T-cell (primary cell): ENCODE results near the gene CCDC148. TPM values are rescaled to one million over a fixed set of nuclear protein-coding genes. Genes with fewer than 3 reads are reported as not detected.

Experiments used
- ATAC-seq, 4 experiments: fragments of 200-7000 bp in 3 of 4; fragments of 150-1000 bp in 1 of 4; cut with Tn5 transposase; replicated peaks in 1 of 4; 1 replicate in 3 of 4; 2 replicates in 1 of 4; pipeline ENCODE4 v1.10.0; 2021; ENCODE audit warnings: moderate library complexity in 3 of 4, mild to moderate bottlenecking in 2 of 4, moderate number of reproducible peaks in 1 of 4
- CTCF ChIA-PET, 2 donors: fragments of 300-600 bp; sonication (Branson Sonifier 250); formaldehyde crosslinking; loops; one replicate each; lab custom pipeline; 2022; ENCODE audit warnings: antibody characterized with exemption in 2 of 2; lab: Charles Lee
- POLR2A ChIA-PET, 2 donors: fragments of 300-600 bp; sonication (Branson Sonifier 250); formaldehyde crosslinking; loops; one replicate each; lab custom pipeline; 2022; ENCODE audit warnings: antibody characterized with exemption in 2 of 2; lab: Charles Lee
- DNase-seq, 35 experiments: peaks; one replicate each; pipeline versions ENCODE4 v3.0.0 to v3.0.0-alpha.2; 2013 to 2023
- H3K27ac ChIP-seq: one replicate; pipeline ENCODE4 v1.5.1; 2013; ENCODE audit warnings: low read length
- H3K27me3 ChIP-seq, 2 experiments: replicated peaks in 1 of 2; 1 replicate in 1 of 2; 2 replicates in 1 of 2; pipeline versions ENCODE4 v1.6.1 to v1.7.0; 2013; ENCODE audit warnings: low read length in 1 of 2, mixed read lengths in 1 of 2; ENCODE audit not compliant: control insufficient read depth in 2 of 2, insufficient read depth in 2 of 2; ENCODE audit errors: extremely low read depth in 1 of 2
- H3K36me3 ChIP-seq, 2 donors: 1 replicate in 1 of 2; 2 replicates in 1 of 2; pipeline versions ENCODE4 v1.6.1 to v1.7.0; 2013; ENCODE audit warnings: low read length in 1 of 2; ENCODE audit not compliant: control insufficient read depth in 2 of 2, insufficient read depth in 1 of 2; ENCODE audit errors: extremely low read depth in 1 of 2
- H3K4me1 ChIP-seq, 2 experiments: 1 replicate in 1 of 2; 2 replicates in 1 of 2; pipeline versions ENCODE4 v1.6.1 to v1.7.0; 2013; ENCODE audit warnings: low read length in 2 of 2, mixed read lengths in 1 of 2; ENCODE audit not compliant: insufficient read depth in 2 of 2, control insufficient read depth in 1 of 2; ENCODE audit errors: extremely low read depth in 1 of 2
- H3K4me3 ChIP-seq, 2 donors: 1 replicate in 1 of 2; 2 replicates in 1 of 2; pipeline versions ENCODE4 v1.5.1 to v1.7.0; 2013; ENCODE audit warnings: mild to moderate bottlenecking in 2 of 2, low read length in 1 of 2, moderate library complexity in 1 of 2; ENCODE audit not compliant: control insufficient read depth in 1 of 2; ENCODE audit errors: extremely low read depth in 1 of 2
- H3K9me3 ChIP-seq: 2 replicates; pipeline ENCODE4 v1.7.0; 2013
- H3K27ac Mint-ChIP-seq, 2 donors: one replicate each; pipeline ENCODE4 v1.8.0; 2020 to 2021; ENCODE audit warnings: mild to moderate bottlenecking in 2 of 2, mixed read lengths in 2 of 2
- H3K27me3 Mint-ChIP-seq, 2 donors: one replicate each; pipeline ENCODE4 v1.8.0; 2021 to 2022; ENCODE audit warnings: mixed read lengths in 2 of 2
- H3K36me3 Mint-ChIP-seq: one replicate; pipeline ENCODE4 v1.8.0; 2021; ENCODE audit warnings: mixed read lengths
- H3K4me1 Mint-ChIP-seq, 3 donors: one replicate each; pipeline ENCODE4 v1.8.0; 2020 to 2022; ENCODE audit warnings: mixed read lengths in 3 of 3, mild to moderate bottlenecking in 1 of 3
- H3K4me3 Mint-ChIP-seq, 3 donors: one replicate each; pipeline ENCODE4 v1.8.0; 2020 to 2022; ENCODE audit warnings: mild to moderate bottlenecking in 3 of 3, mixed read lengths in 3 of 3, moderate library complexity in 3 of 3
- H3K9me3 Mint-ChIP-seq, 3 donors: one replicate each; pipeline ENCODE4 v1.8.0; 2020 to 2022; ENCODE audit warnings: mixed read lengths in 3 of 3
- WGBS: methylation state at CpG from one replicate; pipeline ENCODE4 v1.1.5; 2013; ENCODE audit warnings: missing lambda C conversion rate; ENCODE audit not compliant: insufficient coverage; 5-methylcytosine and 5-hydroxymethylcytosine counted together
- total RNA-seq, 35 experiments: library from RNA in 6 of 35; stranded (reverse) in 6 of 35; fragments of 120-200 nt in 1 of 35; gene quantifications; one replicate each; pipeline versions ENCODE4 v1.2.1 to v1.2.4 and lab custom pipeline; 2013 to 2026

CCDC148 gene
- total RNA-seq, 5 donors from 2014 or later (not counting 1 experiment from before 2014, with no cell fraction given): not detected

GRCh38 chr2:158221063-158222020, 235.2 kb downstream of the CCDC148 start:
- Histone ChIP-seq H3K4me1 (no peaks in the 10 kb centered on the region), H3K27ac (no peak overlapping the region), H3K36me3 (no peaks in the 10 kb centered on the region), H3K27me3 (peaks cover 0 to 6% of the 10 kb centered on the region in 2 experiments), H3K4me3 (no peak overlapping the region), H3K9me3 (no peaks in the 10 kb centered on the region)
- no peak overlapping the region for H3K4me3 Mint-ChIP-seq
- 0% methylated on average over 1 of the region's 4 CpGs for WGBS
- no peaks in the 10 kb centered on the region for H3K4me1 Mint-ChIP-seq
- ATAC-seq: no peak
- no peak overlapping the region for H3K27ac Mint-ChIP-seq
- no peaks in the 10 kb centered on the region for H3K36me3 Mint-ChIP-seq
- CTCF ChIA-PET: no interaction called here
- DNase-seq: no peak
- H3K27me3 Mint-ChIP-seq: peaks cover 9 to 19% of the 10 kb centered on the region in 2 donors
- H3K9me3 Mint-ChIP-seq: peaks cover 0 to 4% (median 2%) of the 10 kb centered on the region in 3 donors
- POLR2A ChIA-PET: no interaction called here

- DNase-seq: no peak
- Mint-ChIP-seq H3K4me1 (peaks cover 7 to 9% (median 8%) of the 10 kb centered on the region in 3 donors), H3K27ac (no peak overlapping the region), H3K36me3 (no peaks in the 10 kb centered on the region), H3K4me3 (no peak overlapping the region), H3K27me3 (peaks cover 6 to 11% of the 10 kb centered on the region in 2 donors), H3K9me3 (peaks cover 0 to 4% (median 2%) of the 10 kb centered on the region in 3 donors)
- no CpG with 5 or more reads among the region's 8 CpGs for WGBS
- ChIA-PET POLR2A (no interaction called here), CTCF (no interaction called here)
- no peak overlapping the region for H3K27ac ChIP-seq
- H3K27me3 ChIP-seq: no peaks in the 10 kb centered on the region
- no peak overlapping the region for H3K4me3 ChIP-seq
- H3K36me3 ChIP-seq: no peaks in the 10 kb centered on the region
- no peak for ATAC-seq
- H3K9me3 ChIP-seq: no peaks in the 10 kb centered on the region
- no peaks in the 10 kb centered on the region for H3K4me1 ChIP-seq
These were observed 239.0 kb downstream of the CCDC148 start for GRCh38 chr2:158217593-158217992.

- ChIA-PET CTCF (no interaction called here), POLR2A (interaction anchor here in 1 of 2 donors (0.5 to 0.7 kb wide), 2 partner anchors 25 to 903 kb away, joined by 6 to 8 read pairs; no protein-coding TSS in a partner anchor)
- Mint-ChIP-seq H3K27ac (no peak overlapping the region), H3K4me1 (peaks cover 7 to 9% (median 8%) of the 10 kb centered on the region in 3 donors), H3K4me3 (no peak overlapping the region), H3K27me3 (peaks cover 0 to 3% of the 10 kb centered on the region in 2 donors), H3K9me3 (peaks cover 0 to 4% (median 0%) of the 10 kb centered on the region in 3 donors), H3K36me3 (no peaks in the 10 kb centered on the region)
- Histone ChIP-seq H3K4me1 (no peaks in the 10 kb centered on the region), H3K9me3 (no peaks in the 10 kb centered on the region), H3K27ac (no peak overlapping the region), H3K27me3 (no peaks in the 10 kb centered on the region), H3K4me3 (no peak overlapping the region), H3K36me3 (no peaks in the 10 kb centered on the region)
- 25% methylated on average over 1 of the region's 2 CpGs for WGBS
- ATAC-seq: peak in 1 of 4 experiments; percentile 37
- no peak for DNase-seq
These were observed 242.1 kb downstream of the CCDC148 start for GRCh38 chr2:158214431-158214830.

DNA sequence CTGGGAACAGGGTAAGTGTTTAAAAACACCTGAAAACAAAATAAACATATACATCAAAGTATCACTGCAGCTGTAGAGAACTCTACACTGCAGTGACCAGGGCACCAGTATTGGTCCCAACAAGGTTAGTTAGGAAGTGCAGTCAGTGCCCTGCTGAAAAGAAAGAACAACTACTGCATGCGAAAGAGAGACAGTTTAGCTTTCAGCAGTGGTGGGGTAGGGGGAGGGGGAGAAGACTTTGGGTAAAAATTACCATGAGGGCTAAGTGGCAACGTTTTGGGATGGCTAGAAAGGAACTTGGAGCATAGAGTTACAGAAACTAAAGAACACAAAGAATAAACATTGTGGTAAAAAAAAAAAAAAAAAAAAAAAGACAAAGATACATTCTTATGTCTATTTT, 242.8 kb downstream of the CCDC148 start:
- H3K27me3 ChIP-seq: no peaks in the 10 kb centered on the region
- ATAC-seq: no peak
- ChIA-PET POLR2A (interaction anchor here in 1 of 2 donors (0.7 kb wide), 1 partner anchor 24 kb away, joined by 8 read pairs; no protein-coding TSS in a partner anchor), CTCF (interaction anchor here in 1 of 2 donors (1.0 kb wide), 1 partner anchor 192 kb away, joined by 4 read pairs; no protein-coding TSS in a partner anchor)
- H3K36me3 ChIP-seq: no peaks in the 10 kb centered on the region
- no peaks in the 10 kb centered on the region for H3K4me1 ChIP-seq
- H3K36me3 Mint-ChIP-seq: no peaks in the 10 kb centered on the region
- no peak overlapping the region for H3K27ac ChIP-seq
- no peak overlapping the region for H3K4me3 ChIP-seq
- no peak overlapping the region for H3K27ac Mint-ChIP-seq
- DNase-seq: no peak
- peaks cover 7 to 9% (median 8%) of the 10 kb centered on the region in 3 donors for H3K4me1 Mint-ChIP-seq
- H3K27me3 Mint-ChIP-seq: no peaks in the 10 kb centered on the region
- WGBS: 100% methylated on average over 1 of the region's 2 CpGs
- no peaks in the 10 kb centered on the region for H3K9me3 ChIP-seq
- H3K9me3 Mint-ChIP-seq: no peaks in the 10 kb centered on the region
- no peak overlapping the region for H3K4me3 Mint-ChIP-seq

DNA sequence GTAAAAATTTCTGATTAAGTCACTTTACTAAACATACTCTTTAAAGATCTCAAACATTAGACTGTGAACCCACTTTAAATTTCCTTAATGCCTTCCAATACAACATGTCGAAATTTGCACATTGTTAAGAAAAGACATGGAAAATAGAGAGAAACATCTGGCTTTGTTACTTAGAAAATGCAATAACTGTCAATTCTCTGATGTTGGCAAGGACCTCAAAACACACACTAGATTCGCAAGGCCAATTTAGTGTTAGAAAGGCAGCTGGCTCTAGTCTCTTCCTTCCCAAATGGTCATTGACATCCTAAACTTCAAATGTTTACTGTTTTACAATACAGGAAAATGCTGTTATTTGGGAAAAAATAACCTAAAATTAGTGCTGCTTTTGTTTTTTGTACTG, 244.3 kb downstream of the CCDC148 start:
- Histone ChIP-seq H3K4me3 (no peak overlapping the region), H3K9me3 (no peaks in the 10 kb centered on the region), H3K4me1 (no peaks in the 10 kb centered on the region), H3K27me3 (no peaks in the 10 kb centered on the region), H3K36me3 (no peaks in the 10 kb centered on the region), H3K27ac (no peak overlapping the region)
- no peak overlapping the region for H3K4me3 Mint-ChIP-seq
- no peaks in the 10 kb centered on the region for H3K27me3 Mint-ChIP-seq
- POLR2A ChIA-PET: no interaction called here
- H3K36me3 Mint-ChIP-seq: no peaks in the 10 kb centered on the region
- CTCF ChIA-PET: no interaction called here
- no CpG with 5 or more reads among the region's 2 CpGs for WGBS
- H3K4me1 Mint-ChIP-seq: peaks cover 7 to 9% (median 8%) of the 10 kb centered on the region in 3 donors
- H3K9me3 Mint-ChIP-seq: no peaks in the 10 kb centered on the region
- no peak overlapping the region for H3K27ac Mint-ChIP-seq
- ATAC-seq (no peak), DNase-seq (no peak)

DNA sequence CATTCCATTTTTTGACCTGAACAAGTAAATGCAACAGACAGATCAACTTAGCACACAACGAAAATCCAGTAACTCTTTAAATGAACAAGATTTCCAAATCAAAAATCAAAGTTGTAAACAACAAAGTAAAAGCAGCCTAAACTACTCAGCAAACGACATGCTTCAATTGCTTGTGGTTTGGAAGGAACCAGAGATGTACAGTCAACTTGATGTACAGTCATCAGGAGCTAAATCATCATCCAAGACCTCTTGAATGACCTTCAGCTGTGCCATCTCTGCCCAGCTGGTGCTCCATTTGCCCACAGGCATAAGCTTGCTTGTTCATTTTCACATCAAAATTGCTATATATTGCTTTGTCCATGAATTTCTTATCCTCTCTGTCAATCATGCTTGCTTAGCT, 245.1 kb downstream of the CCDC148 start:
- DNase-seq (no peak), ATAC-seq (no peak)
- Histone ChIP-seq H3K4me3 (no peak overlapping the region), H3K36me3 (no peaks in the 10 kb centered on the region), H3K27me3 (no peaks in the 10 kb centered on the region), H3K27ac (no peak overlapping the region), H3K9me3 (no peaks in the 10 kb centered on the region), H3K4me1 (no peaks in the 10 kb centered on the region)
- Mint-ChIP-seq H3K9me3 (no peaks in the 10 kb centered on the region), H3K27me3 (no peaks in the 10 kb centered on the region), H3K27ac (no peak overlapping the region), H3K4me3 (no peak overlapping the region), H3K4me1 (peaks cover 7 to 9% (median 8%) of the 10 kb centered on the region in 3 donors), H3K36me3 (no peaks in the 10 kb centered on the region)
- no CpG with 5 or more reads among the region's 2 CpGs for WGBS
- ChIA-PET CTCF (no interaction called here), POLR2A (no interaction called here)
